ENCODE data around the gene HNRNPUL2. TPM values are rescaled to one million over a fixed set of nuclear protein-coding genes. Genes with fewer than 3 reads are reported as not detected.
"Not testable (repeated sequence)": the region's sequence is repeated elsewhere in the genome, so short reads cannot be mapped to it uniquely, and the experiment has no call there.

HNRNPUL2 gene
- polyA plus RNA-seq, 1 donor from 2014 or later, result 27.5 TPM

DNA sequence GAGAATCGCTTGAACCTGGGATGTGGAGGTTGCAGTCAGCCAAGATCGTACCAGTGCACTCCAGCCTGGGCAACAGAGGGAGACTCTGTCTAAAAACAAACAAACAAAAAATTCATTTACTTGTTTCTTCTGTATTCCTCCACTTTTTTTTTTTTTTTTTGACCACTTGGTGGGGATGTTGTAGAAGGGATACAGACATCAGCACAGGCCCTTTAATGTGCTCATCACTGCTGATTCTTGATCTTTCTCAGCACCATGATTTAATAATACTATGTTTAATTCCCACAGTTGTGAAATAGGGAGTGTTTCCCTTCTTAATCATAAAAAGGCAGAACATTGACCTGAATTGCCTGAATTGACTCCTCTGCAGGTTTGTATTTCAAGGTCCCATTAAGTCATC is 5.6 kb upstream of the HNRNPUL2 start:
- H4K20me1 ChIP-seq (ENCODE audit: insufficient read depth), result no peaks in the 10 kb centered on the region

DNA sequence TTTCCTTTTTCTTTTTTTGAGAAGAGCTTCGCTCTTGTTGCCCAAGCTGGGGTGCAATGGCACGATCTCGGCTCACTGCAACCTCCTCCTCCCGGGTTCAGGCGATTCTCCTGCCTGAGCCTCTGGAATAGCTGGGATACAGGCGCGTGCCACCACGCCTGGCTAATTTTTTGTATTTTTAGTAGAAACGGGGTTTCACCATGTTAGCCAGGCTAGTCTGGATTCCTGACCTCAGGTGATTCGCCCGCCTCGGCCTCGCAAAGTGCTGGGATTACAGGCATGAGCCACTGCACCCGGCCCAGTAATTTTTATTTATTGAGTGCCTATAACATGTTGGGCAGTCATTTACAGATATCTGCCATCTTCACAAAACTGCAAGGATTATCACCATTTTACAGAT is 2.8 kb upstream of the HNRNPUL2 start:
- not testable (repeated sequence) for H4K20me1 ChIP-seq (ENCODE audit: insufficient read depth); H3K9me3 ChIP-seq (ENCODE audit: low read length); H2AFZ ChIP-seq (ENCODE audit: low read depth, low read length); H3K27me3 ChIP-seq (ENCODE audit: insufficient read depth, low read depth, low read length); H3F3A ChIP-seq (ENCODE audit: insufficient read depth, low read length, poor library complexity, severe bottlenecking); H3K36me3 ChIP-seq (ENCODE audit: insufficient read depth, low read length); H3K9me2 ChIP-seq (ENCODE audit: insufficient read depth, low read length); H3K27ac ChIP-seq (ENCODE audit: low read length)
- H3K4me3 ChIP-seq (ENCODE audit: low read length), result peak overlapping the region; percentile 83
- H3K79me2 ChIP-seq (replicated peaks; ENCODE audit: insufficient read depth, low read length), result peaks cover 25% of the 10 kb centered on the region
- H3K9ac ChIP-seq (ENCODE audit: low read length), result peak overlapping the region; percentile 75
- H3K4me2 ChIP-seq (ENCODE audit: low read length), result peak overlapping the region; percentile 32

More for the DNA sequence above, 5.6 kb upstream of the HNRNPUL2 start:
- no peaks in the 10 kb centered on the region for H3K9me2 ChIP-seq (ENCODE audit: insufficient read depth, low read length)
- H3K79me2 ChIP-seq (replicated peaks; ENCODE audit: insufficient read depth, low read length), result peaks cover 10% of the 10 kb centered on the region
- H3K4me3 ChIP-seq (ENCODE audit: low read length), result peak overlapping the region; percentile 38
- peak; percentile 68 for TF ChIP-seq SMC3 (conservative IDR thresholded peaks at IDR 0.05; ENCODE audit: poor library complexity)
- no peak for TF ChIP-seq POLR2AphosphoS5 (IDR thresholded peaks at IDR 0.05)
- TF ChIP-seq, protein P1, sequence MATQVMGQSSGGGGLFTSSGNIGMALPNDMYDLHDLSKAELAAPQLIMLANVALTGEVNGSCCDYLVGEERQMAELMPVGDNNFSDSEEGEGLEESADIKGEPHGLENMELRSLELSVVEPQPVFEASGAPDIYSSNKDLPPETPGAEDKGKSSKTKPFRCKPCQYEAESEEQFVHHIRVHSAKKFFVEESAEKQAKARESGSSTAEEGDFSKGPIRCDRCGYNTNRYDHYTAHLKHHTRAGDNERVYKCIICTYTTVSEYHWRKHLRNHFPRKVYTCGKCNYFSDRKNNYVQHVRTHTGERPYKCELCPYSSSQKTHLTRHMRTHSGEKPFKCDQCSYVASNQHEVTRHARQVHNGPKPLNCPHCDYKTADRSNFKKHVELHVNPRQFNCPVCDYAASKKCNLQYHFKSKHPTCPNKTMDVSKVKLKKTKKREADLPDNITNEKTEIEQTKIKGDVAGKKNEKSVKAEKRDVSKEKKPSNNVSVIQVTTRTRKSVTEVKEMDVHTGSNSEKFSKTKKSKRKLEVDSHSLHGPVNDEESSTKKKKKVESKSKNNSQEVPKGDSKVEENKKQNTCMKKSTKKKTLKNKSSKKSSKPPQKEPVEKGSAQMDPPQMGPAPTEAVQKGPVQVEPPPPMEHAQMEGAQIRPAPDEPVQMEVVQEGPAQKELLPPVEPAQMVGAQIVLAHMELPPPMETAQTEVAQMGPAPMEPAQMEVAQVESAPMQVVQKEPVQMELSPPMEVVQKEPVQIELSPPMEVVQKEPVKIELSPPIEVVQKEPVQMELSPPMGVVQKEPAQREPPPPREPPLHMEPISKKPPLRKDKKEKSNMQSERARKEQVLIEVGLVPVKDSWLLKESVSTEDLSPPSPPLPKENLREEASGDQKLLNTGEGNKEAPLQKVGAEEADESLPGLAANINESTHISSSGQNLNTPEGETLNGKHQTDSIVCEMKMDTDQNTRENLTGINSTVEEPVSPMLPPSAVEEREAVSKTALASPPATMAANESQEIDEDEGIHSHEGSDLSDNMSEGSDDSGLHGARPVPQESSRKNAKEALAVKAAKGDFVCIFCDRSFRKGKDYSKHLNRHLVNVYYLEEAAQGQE (IDR thresholded peaks at IDR 0.05; ENCODE audit: borderline replicate concordance), result no peak
- TF ChIP-seq, protein P2, sequence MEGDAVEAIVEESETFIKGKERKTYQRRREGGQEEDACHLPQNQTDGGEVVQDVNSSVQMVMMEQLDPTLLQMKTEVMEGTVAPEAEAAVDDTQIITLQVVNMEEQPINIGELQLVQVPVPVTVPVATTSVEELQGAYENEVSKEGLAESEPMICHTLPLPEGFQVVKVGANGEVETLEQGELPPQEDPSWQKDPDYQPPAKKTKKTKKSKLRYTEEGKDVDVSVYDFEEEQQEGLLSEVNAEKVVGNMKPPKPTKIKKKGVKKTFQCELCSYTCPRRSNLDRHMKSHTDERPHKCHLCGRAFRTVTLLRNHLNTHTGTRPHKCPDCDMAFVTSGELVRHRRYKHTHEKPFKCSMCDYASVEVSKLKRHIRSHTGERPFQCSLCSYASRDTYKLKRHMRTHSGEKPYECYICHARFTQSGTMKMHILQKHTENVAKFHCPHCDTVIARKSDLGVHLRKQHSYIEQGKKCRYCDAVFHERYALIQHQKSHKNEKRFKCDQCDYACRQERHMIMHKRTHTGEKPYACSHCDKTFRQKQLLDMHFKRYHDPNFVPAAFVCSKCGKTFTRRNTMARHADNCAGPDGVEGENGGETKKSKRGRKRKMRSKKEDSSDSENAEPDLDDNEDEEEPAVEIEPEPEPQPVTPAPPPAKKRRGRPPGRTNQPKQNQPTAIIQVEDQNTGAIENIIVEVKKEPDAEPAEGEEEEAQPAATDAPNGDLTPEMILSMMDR (IDR thresholded peaks at IDR 0.05; ENCODE audit: poor library complexity, severe bottlenecking), result peak; percentile 67
- TF ChIP-seq RAD21 (conservative IDR thresholded peaks at IDR 0.05), result peak; percentile 70
- H3F3A ChIP-seq (ENCODE audit: insufficient read depth, low read length, poor library complexity, severe bottlenecking), result no peaks in the 10 kb centered on the region
- H3K27me3 ChIP-seq (ENCODE audit: insufficient read depth, low read depth, low read length), result no peaks in the 10 kb centered on the region
- H2AFZ ChIP-seq (ENCODE audit: low read depth, low read length), result no peak overlapping the region
- peak overlapping the region; percentile 27 for H3K9ac ChIP-seq (ENCODE audit: low read length)
- H3K27ac ChIP-seq (ENCODE audit: low read length), result no peak overlapping the region
- H3K4me2 ChIP-seq (ENCODE audit: low read length), result no peak overlapping the region
- H3K9me3 ChIP-seq (ENCODE audit: low read length), result no peaks in the 10 kb centered on the region
- no peaks in the 10 kb centered on the region for H3K36me3 ChIP-seq (ENCODE audit: insufficient read depth, low read length)

DNA sequence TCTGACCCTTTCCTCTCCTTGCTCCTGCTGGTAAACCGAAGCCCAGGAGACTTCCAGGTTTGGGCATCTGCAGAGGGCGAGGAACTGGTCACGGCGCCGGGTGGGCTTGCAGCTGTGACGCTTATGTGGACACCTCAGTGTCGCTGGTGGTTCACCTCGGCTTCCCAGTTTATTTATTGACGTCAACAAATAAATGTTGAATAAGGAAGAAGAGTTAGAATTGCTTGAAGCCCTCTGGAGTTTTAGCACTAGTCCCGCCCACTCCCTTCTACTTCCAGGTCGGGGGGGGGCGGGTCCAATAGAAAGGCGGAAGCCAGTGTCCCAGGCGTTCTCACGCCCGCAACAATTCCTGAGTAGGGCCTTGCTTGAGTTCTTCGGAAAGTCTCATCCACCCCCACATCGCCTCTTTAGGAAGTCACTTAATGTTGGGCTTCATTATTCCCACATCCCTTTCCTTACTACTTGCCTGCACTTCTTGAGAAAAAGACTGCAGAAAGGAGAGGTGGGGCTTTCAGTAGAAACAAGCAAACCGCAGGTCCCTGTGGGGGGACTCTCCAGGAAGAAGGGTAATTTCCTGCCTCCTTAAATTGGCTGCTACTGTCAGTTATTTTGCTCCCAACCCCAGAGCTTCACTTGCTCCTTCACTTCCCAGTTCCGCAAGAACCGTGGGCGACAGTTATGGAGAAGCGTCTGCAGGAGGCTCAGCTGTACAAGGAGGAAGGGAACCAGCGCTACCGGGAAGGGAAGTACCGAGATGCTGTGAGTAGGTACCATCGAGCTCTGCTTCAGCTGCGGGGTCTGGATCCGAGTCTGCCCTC is 1.1 kb upstream of the HNRNPUL2 start, which contains the start of gene TTC9C:
Gene TTC9C (plus strand): TSS at position 316 of the 818 bp plus-strand sequence. CDS start 363 bp downstream, at position 679.
- Histone ChIP-seq H3K36me3 (ENCODE audit: insufficient read depth, low read length) (no peaks in the 10 kb centered on the region), H2AFZ (ENCODE audit: low read depth, low read length) (peak within 1 kb of the TSS; percentile 81), H3K27me3 (ENCODE audit: insufficient read depth, low read depth, low read length) (no peaks in the 10 kb centered on the region), H3K27ac (ENCODE audit: low read length) (peak within 1 kb of the TSS; percentile 93), H3K9me2 (ENCODE audit: insufficient read depth, low read length) (no peaks in the 10 kb centered on the region), H3F3A (ENCODE audit: insufficient read depth, low read length, poor library complexity, severe bottlenecking) (peaks cover 5% of the 10 kb centered on the region), H3K4me2 (ENCODE audit: low read length) (peak within 1 kb of the TSS; percentile 94), H3K9ac (ENCODE audit: low read length) (peak within 1 kb of the TSS; percentile 75), H3K4me3 (ENCODE audit: low read length) (peak within 1 kb of the TSS; percentile 83), H4K20me1 (ENCODE audit: insufficient read depth) (peaks cover 3% of the 10 kb centered on the region), H3K9me3 (ENCODE audit: low read length) (no peaks in the 10 kb centered on the region), H3K79me2 (replicated peaks; ENCODE audit: insufficient read depth, low read length) (peaks cover 42% of the 10 kb centered on the region)
- peak; percentile 70 for TF ChIP-seq POLR2AphosphoS5 (IDR thresholded peaks at IDR 0.05)
- TF ChIP-seq, protein P2 (IDR thresholded peaks at IDR 0.05; ENCODE audit: poor library complexity, severe bottlenecking), result no peak
- no peak for TF ChIP-seq TAF1 (IDR thresholded peaks at IDR 0.05; ENCODE audit: low read depth)
- TF ChIP-seq RAD21 (conservative IDR thresholded peaks at IDR 0.05), result peak; percentile 28
- peak; percentile 87 for TF ChIP-seq MXI1 (conservative IDR thresholded peaks at IDR 0.05; ENCODE audit: poor library complexity, severe bottlenecking)
- TF ChIP-seq EZH2 (IDR thresholded peaks at IDR 0.05; ENCODE audit: borderline replicate concordance, insufficient read depth, low read length, poor library complexity, severe bottlenecking), result no peak
- TF ChIP-seq EP300 (conservative IDR thresholded peaks at IDR 0.05; ENCODE audit: poor library complexity, severe bottlenecking), result no peak
- TF ChIP-seq SMC3 (conservative IDR thresholded peaks at IDR 0.05; ENCODE audit: poor library complexity), result no peak
- TF ChIP-seq, protein P1 (IDR thresholded peaks at IDR 0.05; ENCODE audit: borderline replicate concordance), result peak; percentile 25

Data from neural cell (in vitro differentiated cells).